Gastrocnemius medialis (tissue), 4 donors: ENCODE measurements around the gene ZNF560.

Source experiments
- CTCF ChIP-seq, 5 experiments: fragments of 450-650 bp in 3 of 5; fragments of 200-600 bp in 2 of 5; sonication (generic) in 2 of 5; IDR thresholded peaks in 4 of 5; conservative IDR thresholded peaks in 1 of 5; 1 replicate in 4 of 5; 2 replicates in 1 of 5; pipeline ENCODE4 v1.5.1; 2016 to 2019; ENCODE audit warnings: antibody characterized with exemption in 5 of 5, mild to moderate bottlenecking in 3 of 5, moderate library complexity in 3 of 5
- POLR2A ChIP-seq, 2 donors: fragments of 450-650 bp; IDR thresholded peaks; one replicate each; pipeline ENCODE4 v1.6.1; 2017; ENCODE audit warnings: antibody characterized with exemption in 2 of 2, mild to moderate bottlenecking in 2 of 2, moderate library complexity in 2 of 2

DNA sequence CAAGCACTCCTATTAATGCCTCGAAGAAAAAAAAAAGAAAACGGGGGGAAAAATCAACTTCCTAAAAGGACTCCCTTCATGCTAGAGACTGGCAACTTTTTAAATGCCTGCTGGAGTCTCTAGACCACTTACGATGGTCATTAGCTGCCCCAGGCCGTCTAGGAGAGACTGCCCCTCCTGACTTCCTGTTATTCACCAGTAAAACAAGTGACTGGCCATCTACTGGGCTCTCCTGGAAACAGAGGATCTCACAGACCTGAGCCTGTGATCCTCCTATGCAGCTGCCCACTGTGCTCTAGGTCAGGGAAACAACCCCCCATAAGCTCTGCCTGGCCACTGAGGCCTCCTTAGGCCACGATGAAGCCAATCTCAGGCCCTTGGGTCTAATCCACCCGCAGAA lies 70.5 kb downstream of the ZNF560 start:
- no peak for TF ChIP-seq CTCF (IDR thresholded peaks at IDR 0.05 in 4 of 5, conservative IDR thresholded peaks at IDR 0.05 in 1 of 5)
- no peak for TF ChIP-seq POLR2A (IDR thresholded peaks at IDR 0.05)
